Peyer's patch (tissue), 4 donors: ENCODE results near the gene ETDB.
"Not testable (repeated sequence)": the region's sequence is repeated elsewhere in the genome, so short reads cannot be mapped to it uniquely, and the experiment has no call there.

ENCODE experiments used
- POLR2A ChIP-seq, 2 donors: fragments of 450-650 bp; IDR thresholded peaks; one replicate each; pipeline ENCODE4 v1.5.1; 2017; ENCODE audit warnings: antibody characterized with exemption in 2 of 2, mild to moderate bottlenecking in 2 of 2, moderate library complexity in 2 of 2
- TF ChIP-seq, protein P1 (sequence below), 6 experiments: fragments of 450-650 bp in 4 of 6; fragments of 200-600 bp in 2 of 6; sonication (generic) in 1 of 6; IDR thresholded peaks; one replicate each; pipeline ENCODE4 v1.5.1; 2017 to 2019; ENCODE audit warnings: antibody characterized with exemption in 6 of 6, mild to moderate bottlenecking in 3 of 6, moderate library complexity in 1 of 6

DNA sequence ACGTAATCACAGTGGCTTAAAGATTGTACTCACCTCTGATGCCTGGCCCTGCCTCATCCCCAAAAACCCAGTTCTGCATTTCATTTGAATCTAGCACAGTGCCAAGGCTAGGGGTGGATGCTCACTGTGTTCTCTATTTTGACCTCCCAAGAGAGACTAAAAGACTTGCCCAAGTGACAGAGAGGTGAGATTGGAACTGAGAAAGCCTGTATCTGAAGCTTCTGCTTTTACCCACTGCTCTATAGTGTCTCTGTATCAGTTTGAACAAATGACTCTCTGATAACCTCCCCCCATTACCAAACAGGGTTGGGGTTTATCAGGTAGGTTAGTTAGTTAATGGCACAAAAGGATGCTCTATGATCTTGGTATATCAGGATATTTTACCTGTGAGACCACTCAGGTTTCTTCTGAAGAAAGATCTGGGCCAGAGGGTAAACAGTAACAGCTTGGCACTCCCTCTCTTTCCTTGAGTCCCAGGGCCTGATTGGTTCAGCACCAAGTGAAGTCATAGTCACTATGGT lies at the start of gene ETDB:
- TF ChIP-seq, protein P1, sequence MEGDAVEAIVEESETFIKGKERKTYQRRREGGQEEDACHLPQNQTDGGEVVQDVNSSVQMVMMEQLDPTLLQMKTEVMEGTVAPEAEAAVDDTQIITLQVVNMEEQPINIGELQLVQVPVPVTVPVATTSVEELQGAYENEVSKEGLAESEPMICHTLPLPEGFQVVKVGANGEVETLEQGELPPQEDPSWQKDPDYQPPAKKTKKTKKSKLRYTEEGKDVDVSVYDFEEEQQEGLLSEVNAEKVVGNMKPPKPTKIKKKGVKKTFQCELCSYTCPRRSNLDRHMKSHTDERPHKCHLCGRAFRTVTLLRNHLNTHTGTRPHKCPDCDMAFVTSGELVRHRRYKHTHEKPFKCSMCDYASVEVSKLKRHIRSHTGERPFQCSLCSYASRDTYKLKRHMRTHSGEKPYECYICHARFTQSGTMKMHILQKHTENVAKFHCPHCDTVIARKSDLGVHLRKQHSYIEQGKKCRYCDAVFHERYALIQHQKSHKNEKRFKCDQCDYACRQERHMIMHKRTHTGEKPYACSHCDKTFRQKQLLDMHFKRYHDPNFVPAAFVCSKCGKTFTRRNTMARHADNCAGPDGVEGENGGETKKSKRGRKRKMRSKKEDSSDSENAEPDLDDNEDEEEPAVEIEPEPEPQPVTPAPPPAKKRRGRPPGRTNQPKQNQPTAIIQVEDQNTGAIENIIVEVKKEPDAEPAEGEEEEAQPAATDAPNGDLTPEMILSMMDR (IDR thresholded peaks at IDR 0.05) = not testable (repeated sequence)
- TF ChIP-seq POLR2A (IDR thresholded peaks at IDR 0.05) = not testable (repeated sequence)
